Spleen (tissue), 13 donors: ENCODE measurements around the gene STRADA. TPM values are rescaled to one million over a fixed set of nuclear protein-coding genes. Genes with fewer than 3 reads are reported as not detected.

Source experiments
- DNase-seq: peaks from one replicate; pipeline ENCODE4 v3.0.0-alpha.2; 2020
- H3K27ac ChIP-seq, 8 donors: fragments of 200-600 bp; sonication (generic) in 7 of 8; 1 replicate in 4 of 8; 2 replicates in 4 of 8; pipeline versions ENCODE4 v1.5.0 to v1.8.0; 2016 to 2021; ENCODE audit warnings: inconsistent platforms in 4 of 8, mild to moderate bottlenecking in 4 of 8, moderate library complexity in 1 of 8
- H3K27me3 ChIP-seq, 7 donors: fragments of 200-600 bp; sonication (generic) in 6 of 7; replicated peaks in 1 of 7; 1 replicate in 4 of 7; 2 replicates in 3 of 7; pipeline versions ENCODE4 v1.5.0 to v1.8.0; 2016 to 2021; ENCODE audit warnings: inconsistent platforms in 3 of 7, mild to moderate bottlenecking in 1 of 7
- H3K36me3 ChIP-seq, 6 donors: fragments of 200-600 bp; sonication (generic) in 5 of 6; 1 replicate in 4 of 6; 2 replicates in 2 of 6; pipeline versions ENCODE4 v1.5.0 to v1.8.0; 2016 to 2021; ENCODE audit warnings: inconsistent platforms in 2 of 6
- H3K4me1 ChIP-seq, 6 donors: fragments of 200-600 bp; sonication (generic) in 5 of 6; 1 replicate in 3 of 6; 2 replicates in 3 of 6; pipeline versions ENCODE4 v1.5.0 to v1.8.0; 2016 to 2021; ENCODE audit warnings: inconsistent platforms in 3 of 6
- H3K4me3 ChIP-seq, 8 donors: fragments of 200-600 bp; sonication (generic) in 7 of 8; 1 replicate in 4 of 8; 2 replicates in 4 of 8; pipeline versions ENCODE4 v1.5.0 to v1.8.0; 2016 to 2021; ENCODE audit warnings: inconsistent platforms in 4 of 8, mild to moderate bottlenecking in 4 of 8, moderate library complexity in 2 of 8
- H3K9me3 ChIP-seq, 8 donors: fragments of 200-600 bp; sonication (generic) in 7 of 8; 1 replicate in 4 of 8; 2 replicates in 4 of 8; pipeline versions ENCODE4 v1.5.0 to v1.8.0; 2016 to 2021; ENCODE audit warnings: inconsistent platforms in 4 of 8
- POLR2A ChIP-seq, 3 donors: fragments of 450-650 bp; IDR thresholded peaks; one replicate each; pipeline ENCODE4 v1.5.1; 2017; ENCODE audit warnings: antibody characterized with exemption in 3 of 3, mild to moderate bottlenecking in 1 of 3
- POLR2AphosphoS5 ChIP-seq, 3 donors: sonication (generic); formaldehyde crosslinking; IDR thresholded peaks; one replicate each; pipeline ENCODE4 v1.5.1; 2017; ENCODE audit warnings: antibody characterized with exemption in 3 of 3
- WGBS, 5 donors: extraction: QIAGEN DNeasy Blood & Tissue Kit in 3 of 5; methylation state at CpG; one replicate each; pipeline versions ENCODE4 v1.1.5 to v1.1.7; 2013 to 2018; 5-methylcytosine and 5-hydroxymethylcytosine counted together
- intact Hi-C: fragments of 100-400 bp; cut with DNase I; formaldehyde crosslinking; loops from one replicate; pipeline ENCODE4 v1.15.0; 2023; ENCODE audit warnings: low total_unique reads
- long read RNA-seq, 2 donors: transcript quantifications; one replicate each; lab custom pipeline, GENCODE V29; 2026
- polyA plus RNA-seq, 3 donors: library from polyadenylated mRNA; stranded (reverse); fragments of 200-250 nt; gene quantifications; one replicate each; pipeline ENCODE4 v1.2.1, GENCODE V29; 2013
- total RNA-seq, 7 donors: library from RNA; depleted of rRNA in 3 of 7; stranded (reverse); fragments of >200 nt in 3 of 7; fragmentation: NEBNext Ultra II Directional in 4 of 7; extraction: Animal tissue kit (Norgen Biotek cat#: 25700) in 4 of 7; gene quantifications; one replicate each; pipeline versions ENCODE4 v1.1.0 to v1.2.1, GENCODE V29; 2016 to 2021
- TF ChIP-seq, protein P1 (sequence below), 11 experiments: fragments of 200-600 bp in 7 of 11; fragments of 450-650 bp in 4 of 11; sonication (generic) in 4 of 11; IDR thresholded peaks in 8 of 11; conservative IDR thresholded peaks in 3 of 11; 1 replicate in 7 of 11; 2 replicates in 4 of 11; pipeline versions ENCODE4 v1.4.0 to v1.8.0; 2016 to 2021; ENCODE audit warnings: antibody characterized with exemption in 11 of 11, inconsistent platforms in 4 of 11, mild to moderate bottlenecking in 1 of 11
- donor health status: healthy with polysubstance abuse.
- donor health status: DM: no; HTN: no; CAD: no; lungs with moderate emphysema.
- donor health status: DM: no; HTN: no; CAD: no.
- donor health status: Bipolar disorder and iron deficiency.
- donor health status: healthy.
- donor health status: DM: no; HTN: no; CAD: no.
- donor health status: DM: yes; HTN: yes; CAD: no.

The STRADA gene, protein sequence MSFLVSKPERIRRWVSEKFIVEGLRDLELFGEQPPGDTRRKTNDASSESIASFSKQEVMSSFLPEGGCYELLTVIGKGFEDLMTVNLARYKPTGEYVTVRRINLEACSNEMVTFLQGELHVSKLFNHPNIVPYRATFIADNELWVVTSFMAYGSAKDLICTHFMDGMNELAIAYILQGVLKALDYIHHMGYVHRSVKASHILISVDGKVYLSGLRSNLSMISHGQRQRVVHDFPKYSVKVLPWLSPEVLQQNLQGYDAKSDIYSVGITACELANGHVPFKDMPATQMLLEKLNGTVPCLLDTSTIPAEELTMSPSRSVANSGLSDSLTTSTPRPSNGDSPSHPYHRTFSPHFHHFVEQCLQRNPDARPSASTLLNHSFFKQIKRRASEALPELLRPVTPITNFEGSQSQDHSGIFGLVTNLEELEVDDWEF
- 10 to 100 TPM; 43.9 to 72.0 (median 60.7) TPM for total RNA-seq
- polyA plus RNA-seq = 10 to 100 TPM; 20.5 to 31.3 (median 26.6) TPM
- long read RNA-seq, donor 1, transcript STRADA-222 (1 exons, 3,685 nt) = major isoform, 5 of 11 reads
- long read RNA-seq, donor 1, partial matches to known transcripts = 0 of 11 reads
- long read RNA-seq, donor 1, other reads (novel, unspliced or antisense) = 0 of 11 reads
- long read RNA-seq, donor 2, partial matches to known transcripts = 5 of 11 reads
- long read RNA-seq, donor 2, other reads (novel, unspliced or antisense) = 0 of 11 reads

DNA sequence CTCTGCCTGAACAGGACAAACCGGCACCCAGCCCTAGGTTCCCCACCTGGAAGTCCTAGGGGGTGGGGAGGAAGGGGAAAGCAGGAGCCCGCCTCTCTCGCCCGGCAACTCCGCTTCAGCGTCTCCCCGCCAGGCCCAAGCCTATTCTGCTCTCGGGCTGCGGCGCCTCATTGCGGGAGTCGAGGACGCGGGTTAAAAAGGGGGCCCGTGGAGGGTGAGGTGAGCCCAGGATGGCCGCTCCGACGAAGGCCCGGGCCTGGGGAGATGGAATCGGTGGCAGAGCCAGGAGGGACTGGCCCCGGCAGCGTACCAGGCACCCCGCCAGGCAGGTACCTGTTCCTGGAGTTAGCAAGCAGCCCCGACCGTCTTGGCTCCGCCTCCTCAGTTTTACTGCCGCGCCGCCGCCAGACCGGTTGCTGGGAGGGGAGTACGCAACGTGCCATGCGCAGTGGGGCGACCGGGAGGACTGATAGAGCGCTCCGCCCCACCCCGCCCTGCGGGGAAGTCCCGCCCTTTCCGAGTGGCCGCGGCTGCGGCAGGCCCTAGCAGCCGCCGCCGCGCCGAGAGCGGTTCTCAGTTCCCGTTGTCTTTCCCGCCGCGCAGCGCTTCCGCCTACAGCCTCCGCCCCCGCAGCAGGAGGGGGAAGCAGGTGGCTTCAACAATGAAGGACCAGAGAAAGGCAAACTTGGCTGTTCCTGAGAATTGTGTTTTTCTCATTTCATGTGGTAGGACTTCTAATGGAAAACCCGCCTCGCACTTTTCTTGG is at the start of gene STRADA:
Gene STRADA, minus strand, starts transcription at position 392 of the 766 bp plus-strand sequence. CDS start 13,430 bp downstream, outside the sequence.
- Histone ChIP-seq H3K27ac (peak within 1 kb of the TSS; percentile 80 to 99 (median 98)), H3K4me3 (peak within 1 kb of the TSS; percentile 52 to 96 (median 80)), H3K9me3 (no peaks in the 10 kb centered on the region), H3K4me1 (peaks cover 7 to 65% (median 16%) of the 10 kb centered on the region in 6 donors), H3K27me3 (no peaks in the 10 kb centered on the region), H3K36me3 (peaks cover 0 to 19% (median 15%) of the 10 kb centered on the region in 6 donors)
- intact Hi-C loops = loop anchor here (10.0 kb wide), 1 partner anchor 47 kb away; no protein-coding TSS in a partner anchor
- TF ChIP-seq, protein P1, sequence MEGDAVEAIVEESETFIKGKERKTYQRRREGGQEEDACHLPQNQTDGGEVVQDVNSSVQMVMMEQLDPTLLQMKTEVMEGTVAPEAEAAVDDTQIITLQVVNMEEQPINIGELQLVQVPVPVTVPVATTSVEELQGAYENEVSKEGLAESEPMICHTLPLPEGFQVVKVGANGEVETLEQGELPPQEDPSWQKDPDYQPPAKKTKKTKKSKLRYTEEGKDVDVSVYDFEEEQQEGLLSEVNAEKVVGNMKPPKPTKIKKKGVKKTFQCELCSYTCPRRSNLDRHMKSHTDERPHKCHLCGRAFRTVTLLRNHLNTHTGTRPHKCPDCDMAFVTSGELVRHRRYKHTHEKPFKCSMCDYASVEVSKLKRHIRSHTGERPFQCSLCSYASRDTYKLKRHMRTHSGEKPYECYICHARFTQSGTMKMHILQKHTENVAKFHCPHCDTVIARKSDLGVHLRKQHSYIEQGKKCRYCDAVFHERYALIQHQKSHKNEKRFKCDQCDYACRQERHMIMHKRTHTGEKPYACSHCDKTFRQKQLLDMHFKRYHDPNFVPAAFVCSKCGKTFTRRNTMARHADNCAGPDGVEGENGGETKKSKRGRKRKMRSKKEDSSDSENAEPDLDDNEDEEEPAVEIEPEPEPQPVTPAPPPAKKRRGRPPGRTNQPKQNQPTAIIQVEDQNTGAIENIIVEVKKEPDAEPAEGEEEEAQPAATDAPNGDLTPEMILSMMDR (IDR thresholded peaks at IDR 0.05 in 8 of 11, conservative IDR thresholded peaks at IDR 0.05 in 3 of 11) = peak in 4 of 11 experiments; percentile 5 to 40 (median 16)
- TF ChIP-seq POLR2AphosphoS5 (IDR thresholded peaks at IDR 0.05) = peak; percentile 95 to 98 (median 97)
- peak; percentile 47 to 83 (median 79) for TF ChIP-seq POLR2A (IDR thresholded peaks at IDR 0.05)
- DNase-seq = peak; percentile 100
- WGBS, 5 donors = 0 to 2% (median 0%) methylated on average over 35 to 61 of the region's 61 CpGs

DNA sequence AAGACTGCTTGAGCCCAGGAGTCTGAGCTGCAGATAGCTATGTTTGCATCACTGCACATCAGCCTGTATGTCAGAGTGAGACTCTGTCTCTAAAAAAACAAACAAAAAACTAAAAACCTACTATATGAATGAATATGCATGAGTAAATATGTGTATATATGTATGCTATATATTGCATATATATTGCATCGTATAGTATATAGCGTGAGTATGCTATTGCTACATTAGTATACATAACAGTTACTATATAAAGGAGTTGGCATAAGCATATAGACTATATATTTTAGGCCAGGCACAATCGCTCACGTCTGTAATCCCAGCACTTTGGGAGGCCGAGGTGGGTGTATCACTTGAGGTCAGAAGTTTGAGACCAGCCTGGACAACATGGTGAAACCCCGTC is 48.5 kb upstream of the STRADA start:
- Histone ChIP-seq H3K9me3 (no peaks in the 10 kb centered on the region), H3K27me3 (no peaks in the 10 kb centered on the region), H3K4me1 (peaks cover 0 to 30% (median 0%) of the 10 kb centered on the region in 6 donors), H3K4me3 (no peak overlapping the region), H3K27ac (no peak overlapping the region), H3K36me3 (peaks cover 8 to 99% (median 82%) of the 10 kb centered on the region in 6 donors)
- intact Hi-C loops = no loop called here
- WGBS, 5 donors = 90 to 96% (median 95%) methylated on average over 6 of the region's 6 CpGs
- no peak for DNase-seq
- TF ChIP-seq POLR2AphosphoS5 (IDR thresholded peaks at IDR 0.05) (no peak), POLR2A (IDR thresholded peaks at IDR 0.05) (no peak)
- TF ChIP-seq, protein P1 (IDR thresholded peaks at IDR 0.05 in 8 of 11, conservative IDR thresholded peaks at IDR 0.05 in 3 of 11) = no peak

DNA sequence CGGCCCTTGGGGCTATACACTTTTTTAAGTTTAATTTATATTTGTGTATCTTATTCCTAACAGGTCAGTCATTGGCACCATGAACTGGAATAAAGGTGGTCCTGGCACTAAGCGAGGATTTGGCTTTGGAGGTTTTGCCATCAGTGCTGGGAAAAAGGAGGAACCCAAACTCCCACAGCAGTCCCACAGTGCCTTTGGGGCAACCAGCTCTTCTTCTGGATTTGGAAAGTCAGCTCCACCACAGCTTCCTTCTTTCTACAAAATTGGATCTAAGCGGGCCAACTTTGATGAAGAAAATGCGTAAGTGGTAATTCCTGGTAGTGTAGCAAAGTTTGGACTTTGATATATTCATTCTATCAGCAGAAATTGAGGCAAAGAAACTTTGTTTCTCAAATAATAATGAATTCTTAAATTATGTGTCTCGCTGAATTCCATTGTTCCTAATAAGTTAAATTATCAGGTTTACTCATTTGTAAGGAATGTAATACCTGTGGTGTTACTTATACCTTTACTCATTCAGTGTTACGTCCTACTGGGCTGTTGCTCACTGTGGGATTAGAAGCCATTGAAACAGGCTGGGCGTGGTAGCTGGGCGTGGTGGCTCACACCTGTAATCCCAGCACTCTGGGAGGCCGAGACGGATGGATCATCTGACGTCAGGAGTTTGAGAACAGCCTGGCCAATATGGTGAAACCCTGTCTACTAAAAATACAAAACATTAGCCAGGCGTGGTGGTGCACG is 45.5 kb upstream of the STRADA start:
- H3K36me3 ChIP-seq = peaks cover 4 to 96% (median 56%) of the 10 kb centered on the region in 6 donors
- 93 to 96% (median 94%) methylated on average over 13 of the region's 13 CpGs for WGBS, 5 donors
- intact Hi-C loops = no loop called here
- no peak overlapping the region for H3K27ac ChIP-seq
- no peaks in the 10 kb centered on the region for H3K9me3 ChIP-seq
- no peak for DNase-seq
- TF ChIP-seq, protein P1 (IDR thresholded peaks at IDR 0.05 in 8 of 11, conservative IDR thresholded peaks at IDR 0.05 in 3 of 11) = no peak
- TF ChIP-seq POLR2A (IDR thresholded peaks at IDR 0.05) (no peak), POLR2AphosphoS5 (IDR thresholded peaks at IDR 0.05) (no peak)
- H3K4me1 ChIP-seq = peaks cover 0 to 59% (median 18%) of the 10 kb centered on the region in 6 donors
- H3K27me3 ChIP-seq = no peaks in the 10 kb centered on the region
- no peak overlapping the region for H3K4me3 ChIP-seq
